Coronary artery (tissue), 2 donors: ENCODE data around the gene GABARAPL2.
A peak's percentile ranks its signal among the peaks of the same experiment; 100 is the strongest.

Experiments used
- DNase-seq: peaks from one replicate; pipeline ENCODE4 v3.0.0-alpha.2; 2017; ENCODE audit warnings: low spot score
- H3K27ac ChIP-seq, 2 donors: fragments of 200-600 bp; sonication (generic); one replicate each; pipeline ENCODE4 v1.5.1; 2016 to 2019
- H3K4me3 ChIP-seq: fragments of 200-600 bp; sonication (generic); 2 replicates; pipeline ENCODE4 v1.5.1; 2016; ENCODE audit warnings: mild to moderate bottlenecking, moderate library complexity
- TF ChIP-seq, protein P1 (sequence below): fragments of 200-600 bp; sonication (generic); IDR thresholded peaks from one replicate; pipeline ENCODE4 v1.5.1; 2019; ENCODE audit warnings: antibody characterized with exemption

The GABARAPL2 gene

DNA sequence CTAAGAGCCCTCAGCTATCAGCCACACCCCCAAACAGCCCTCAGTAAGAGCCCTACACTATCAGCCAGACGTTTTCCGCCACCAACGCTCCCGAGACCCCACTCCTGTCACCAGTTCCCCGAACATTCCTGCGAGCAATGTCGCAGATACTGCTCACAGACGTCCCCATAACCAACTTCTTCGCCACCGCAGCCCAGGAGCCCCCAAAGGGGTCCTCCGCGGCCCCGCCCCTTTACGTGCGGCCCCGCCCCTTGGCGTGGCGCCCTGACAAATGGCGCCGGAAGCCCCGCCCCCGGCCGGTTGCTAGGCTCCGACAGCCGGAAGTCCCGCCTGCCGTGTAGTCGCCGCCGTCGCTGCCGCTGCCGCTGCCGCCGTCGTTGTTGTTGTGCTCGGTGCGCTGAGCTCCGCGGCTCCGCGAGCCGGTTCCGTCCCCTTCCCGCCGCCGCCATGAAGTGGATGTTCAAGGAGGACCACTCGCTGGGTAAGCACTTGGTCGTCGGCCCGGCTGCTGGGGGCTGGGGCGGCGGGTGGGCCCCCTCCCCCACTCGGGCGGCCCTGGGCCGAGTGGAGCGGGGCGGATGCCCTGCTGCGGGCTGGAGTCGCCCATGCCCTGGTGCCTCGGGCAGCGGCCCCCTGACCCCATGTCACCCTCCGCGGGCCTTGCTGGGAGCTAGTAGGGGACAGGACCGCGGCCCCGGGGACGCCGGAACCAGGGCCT is at the start of gene GABARAPL2:
Gene GABARAPL2, plus strand, starts transcription at position 340 of the 718 bp plus-strand sequence. Its CDS starts 108 bp downstream, at position 448.
- peak; percentile 87 for DNase-seq
- TF ChIP-seq, protein P1, sequence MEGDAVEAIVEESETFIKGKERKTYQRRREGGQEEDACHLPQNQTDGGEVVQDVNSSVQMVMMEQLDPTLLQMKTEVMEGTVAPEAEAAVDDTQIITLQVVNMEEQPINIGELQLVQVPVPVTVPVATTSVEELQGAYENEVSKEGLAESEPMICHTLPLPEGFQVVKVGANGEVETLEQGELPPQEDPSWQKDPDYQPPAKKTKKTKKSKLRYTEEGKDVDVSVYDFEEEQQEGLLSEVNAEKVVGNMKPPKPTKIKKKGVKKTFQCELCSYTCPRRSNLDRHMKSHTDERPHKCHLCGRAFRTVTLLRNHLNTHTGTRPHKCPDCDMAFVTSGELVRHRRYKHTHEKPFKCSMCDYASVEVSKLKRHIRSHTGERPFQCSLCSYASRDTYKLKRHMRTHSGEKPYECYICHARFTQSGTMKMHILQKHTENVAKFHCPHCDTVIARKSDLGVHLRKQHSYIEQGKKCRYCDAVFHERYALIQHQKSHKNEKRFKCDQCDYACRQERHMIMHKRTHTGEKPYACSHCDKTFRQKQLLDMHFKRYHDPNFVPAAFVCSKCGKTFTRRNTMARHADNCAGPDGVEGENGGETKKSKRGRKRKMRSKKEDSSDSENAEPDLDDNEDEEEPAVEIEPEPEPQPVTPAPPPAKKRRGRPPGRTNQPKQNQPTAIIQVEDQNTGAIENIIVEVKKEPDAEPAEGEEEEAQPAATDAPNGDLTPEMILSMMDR = no peak
- Histone ChIP-seq H3K27ac (peak within 1 kb of the TSS; percentile 75 to 80), H3K4me3 (peak within 1 kb of the TSS; percentile 91)

DNA sequence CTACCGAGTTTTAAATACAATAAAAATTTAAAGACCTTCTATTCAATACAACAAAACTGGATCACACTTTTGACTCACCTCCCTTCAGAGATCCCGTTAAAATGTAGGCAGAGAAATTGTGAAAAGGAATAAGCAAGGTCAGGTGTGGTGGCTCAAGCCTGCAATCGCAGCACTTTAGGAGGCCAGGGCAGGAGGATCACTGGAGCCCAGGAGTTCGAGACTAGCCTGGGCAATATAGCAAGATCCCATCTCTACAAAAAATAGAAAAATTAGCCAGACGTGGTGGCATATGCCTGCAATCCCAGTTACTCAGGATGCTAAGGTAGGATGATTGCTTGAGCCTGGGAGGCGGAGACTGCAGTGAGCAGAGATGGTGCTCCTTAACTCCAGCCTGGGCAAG is 47.0 kb upstream of the GABARAPL2 start:
- H3K27ac ChIP-seq = no peak overlapping the region
- TF ChIP-seq, protein P1 = no peak
- DNase-seq = no peak
- H3K4me3 ChIP-seq = no peak overlapping the region

DNA sequence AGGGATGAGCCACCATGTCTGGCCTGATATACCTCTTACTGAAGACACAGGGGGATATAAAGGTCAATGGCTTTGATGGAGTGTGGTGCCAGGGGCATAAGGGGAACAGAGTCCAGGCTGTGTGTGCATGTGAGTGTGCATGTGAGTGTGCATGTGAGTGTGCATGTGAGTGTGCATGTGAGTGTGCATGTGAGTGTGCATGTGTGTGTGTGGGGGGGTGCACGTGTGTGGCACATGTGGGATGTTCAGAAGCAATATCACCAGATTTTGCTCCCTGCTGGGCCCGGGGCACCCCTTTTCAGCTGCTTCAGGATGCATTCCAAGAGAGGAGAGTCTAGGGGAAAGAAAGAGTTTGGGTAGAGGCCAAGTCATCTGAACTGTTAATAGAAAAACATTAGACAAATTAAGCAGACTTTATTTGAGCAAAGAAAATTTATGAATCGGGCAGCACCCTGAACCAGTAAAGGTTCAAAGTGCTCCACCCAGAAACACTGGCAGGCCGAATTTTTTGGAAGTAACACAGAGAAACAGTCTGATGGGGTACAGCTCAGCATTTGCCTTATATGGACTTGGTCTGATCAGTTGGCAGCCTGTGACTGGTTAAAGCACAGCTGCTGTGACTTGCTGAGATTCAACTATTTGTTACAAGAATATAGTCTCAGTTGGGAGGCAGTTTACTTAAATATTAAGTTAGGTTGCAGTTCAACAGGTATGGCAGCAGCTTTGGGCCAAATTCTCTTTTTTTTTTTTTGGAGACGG is 40.0 kb upstream of the GABARAPL2 start:
- TF ChIP-seq, protein P1 = no peak
- H3K4me3 ChIP-seq = no peak overlapping the region
- H3K27ac ChIP-seq = no peak overlapping the region
- no peak for DNase-seq

- Histone ChIP-seq H3K27ac (no peak overlapping the region), H3K4me3 (no peak overlapping the region)
- TF ChIP-seq, protein P1 = no peak
- DNase-seq = no peak
Observed at GRCh38 chr16:75527825-75528299, 38.3 kb upstream of the GABARAPL2 start.

- no peak overlapping the region for H3K27ac ChIP-seq
- no peak for DNase-seq
- H3K4me3 ChIP-seq = no peak overlapping the region
- TF ChIP-seq, protein P1 = no peak
Observed at GRCh38 chr16:75529056-75529905, 36.9 kb upstream of the GABARAPL2 start.

GRCh38 chr16:75529959-75530358 is 36.2 kb upstream of the GABARAPL2 start:
- no peak overlapping the region for H3K4me3 ChIP-seq
- DNase-seq = no peak
- TF ChIP-seq, protein P1 = no peak
- no peak overlapping the region for H3K27ac ChIP-seq
